ENCODE results near the gene WDR93.

Gene WDR93

GRCh38 chr15:89770041-89770440 lies 79.4 kb downstream of the WDR93 start:
- Histone ChIP-seq H3K36me3 (ENCODE audit: control insufficient read depth in 1 of 2, insufficient read depth in 2 of 2, low read length in 2 of 2) (no peaks in the 10 kb centered on the region), H4K91ac (ENCODE audit: low read depth, low read length) (no peak overlapping the region), H3K79me2 (ENCODE audit: control insufficient read depth, insufficient read depth, low read length, poor library complexity) (no peaks in the 10 kb centered on the region), H3K4me2 (ENCODE audit: low read length) (no peak overlapping the region), H2BK12ac (ENCODE audit: low read length) (no peak overlapping the region), H3K23ac (ENCODE audit: low read length) (no peak overlapping the region), H3K79me1 (ENCODE audit: low read length) (no peaks in the 10 kb centered on the region), H3K4ac (ENCODE audit: low read depth, low read length) (no peak overlapping the region), H3K4me1 (ENCODE audit: control insufficient read depth in 1 of 2, insufficient read depth in 2 of 2, low read length in 2 of 2) (peaks cover 3 to 4% of the 10 kb centered on the region in 2 experiments), H2BK120ac (ENCODE audit: insufficient read depth, low read length, poor library complexity) (no peak overlapping the region), H3K18ac (ENCODE audit: low read length) (no peak overlapping the region), H4K12ac (ENCODE audit: low read depth, low read length) (no peak overlapping the region), H3K27ac (ENCODE audit: low read depth, low read length) (no peak overlapping the region), H2AK5ac (ENCODE audit: low read length) (no peak overlapping the region), H3K9me3 (ENCODE audit: insufficient read depth, low read depth, low read length) (no peaks in the 10 kb centered on the region), H2BK5ac (ENCODE audit: low read depth, low read length, poor library complexity) (no peak overlapping the region), H3K27me3 (ENCODE audit: insufficient read depth, low read length) (no peaks in the 10 kb centered on the region), H3K4me3 (ENCODE audit: low read depth, low read length) (no peak overlapping the region), H4K8ac (ENCODE audit: low read depth, low read length) (no peak overlapping the region), H2AFZ (ENCODE audit: insufficient read depth, low read length, poor library complexity) (no peak overlapping the region), H3K9ac (ENCODE audit: low read length) (no peak overlapping the region), H3K14ac (ENCODE audit: low read length) (no peak overlapping the region)
- no peak for DNase-seq
- WGBS (ENCODE audit: extremely low coverage, insufficient coverage, insufficient read length): no CpG with 5 or more reads among the region's 3 CpGs

- H3K18ac ChIP-seq (ENCODE audit: low read length): no peak overlapping the region
- no peak overlapping the region for H3K4me2 ChIP-seq (ENCODE audit: low read length)
- H4K12ac ChIP-seq (ENCODE audit: low read depth, low read length): no peak overlapping the region
- H4K8ac ChIP-seq (ENCODE audit: low read depth, low read length): no peak overlapping the region
- H3K14ac ChIP-seq (ENCODE audit: low read length): no peak overlapping the region
- no peaks in the 10 kb centered on the region for H3K9me3 ChIP-seq (ENCODE audit: insufficient read depth, low read depth, low read length)
- H3K36me3 ChIP-seq (ENCODE audit: control insufficient read depth in 1 of 2, insufficient read depth in 2 of 2, low read length in 2 of 2): no peaks in the 10 kb centered on the region
- no peaks in the 10 kb centered on the region for H3K27me3 ChIP-seq (ENCODE audit: insufficient read depth, low read length)
- H3K9ac ChIP-seq (ENCODE audit: low read length): no peak overlapping the region
- H4K91ac ChIP-seq (ENCODE audit: low read depth, low read length): no peak overlapping the region
- no peak for DNase-seq
- no peak overlapping the region for H2AFZ ChIP-seq (ENCODE audit: insufficient read depth, low read length, poor library complexity)
- no peak overlapping the region for H3K4ac ChIP-seq (ENCODE audit: low read depth, low read length)
- peaks cover 6 to 12% of the 10 kb centered on the region in 2 experiments for H3K4me1 ChIP-seq (ENCODE audit: control insufficient read depth in 1 of 2, insufficient read depth in 2 of 2, low read length in 2 of 2)
- H2BK120ac ChIP-seq (ENCODE audit: insufficient read depth, low read length, poor library complexity): no peak overlapping the region
- no peaks in the 10 kb centered on the region for H3K79me2 ChIP-seq (ENCODE audit: control insufficient read depth, insufficient read depth, low read length, poor library complexity)
- no peak overlapping the region for H3K27ac ChIP-seq (ENCODE audit: low read depth, low read length)
- WGBS (ENCODE audit: extremely low coverage, insufficient coverage, insufficient read length): no CpG with 5 or more reads among the region's 3 CpGs
- peaks cover 7% of the 10 kb centered on the region for H3K79me1 ChIP-seq (ENCODE audit: low read length)
- H2BK12ac ChIP-seq (ENCODE audit: low read length): no peak overlapping the region
- H3K23ac ChIP-seq (ENCODE audit: low read length): no peak overlapping the region
- no peak overlapping the region for H3K4me3 ChIP-seq (ENCODE audit: low read depth, low read length)
- H2BK5ac ChIP-seq (ENCODE audit: low read depth, low read length, poor library complexity): no peak overlapping the region
- H2AK5ac ChIP-seq (ENCODE audit: low read length): no peak overlapping the region
Observed at GRCh38 chr15:89772932-89773583, 82.4 kb downstream of the WDR93 start.

- peak in 1 of 2 donors; percentile 19 for DNase-seq
- H2BK12ac ChIP-seq (ENCODE audit: low read length): no peak overlapping the region
- no peak overlapping the region for H2AK5ac ChIP-seq (ENCODE audit: low read length)
- H3K4me1 ChIP-seq (ENCODE audit: control insufficient read depth in 1 of 2, insufficient read depth in 2 of 2, low read length in 2 of 2): peaks cover 6 to 12% of the 10 kb centered on the region in 2 experiments
- no peak overlapping the region for H4K12ac ChIP-seq (ENCODE audit: low read depth, low read length)
- H3K4me2 ChIP-seq (ENCODE audit: low read length): no peak overlapping the region
- no peaks in the 10 kb centered on the region for H3K79me2 ChIP-seq (ENCODE audit: control insufficient read depth, insufficient read depth, low read length, poor library complexity)
- no peak overlapping the region for H3K27ac ChIP-seq (ENCODE audit: low read depth, low read length)
- whole genome bisulfite sequencing (ENCODE audit: extremely low coverage, insufficient coverage, insufficient read length): no CpG with 5 or more reads among the region's 5 CpGs
- H3K23ac ChIP-seq (ENCODE audit: low read length): no peak overlapping the region
- H4K8ac ChIP-seq (ENCODE audit: low read depth, low read length): no peak overlapping the region
- no peak overlapping the region for H3K14ac ChIP-seq (ENCODE audit: low read length)
- peaks cover 7% of the 10 kb centered on the region for H3K79me1 ChIP-seq (ENCODE audit: low read length)
- no peaks in the 10 kb centered on the region for H3K9me3 ChIP-seq (ENCODE audit: insufficient read depth, low read depth, low read length)
- no peaks in the 10 kb centered on the region for H3K36me3 ChIP-seq (ENCODE audit: control insufficient read depth in 1 of 2, insufficient read depth in 2 of 2, low read length in 2 of 2)
- H3K4ac ChIP-seq (ENCODE audit: low read depth, low read length): no peak overlapping the region
- no peak overlapping the region for H4K91ac ChIP-seq (ENCODE audit: low read depth, low read length)
- H3K9ac ChIP-seq (ENCODE audit: low read length): no peak overlapping the region
- H2AFZ ChIP-seq (ENCODE audit: insufficient read depth, low read length, poor library complexity): no peak overlapping the region
- no peak overlapping the region for H3K18ac ChIP-seq (ENCODE audit: low read length)
- no peak overlapping the region for H3K4me3 ChIP-seq (ENCODE audit: low read depth, low read length)
- H3K27me3 ChIP-seq (ENCODE audit: insufficient read depth, low read length): no peaks in the 10 kb centered on the region
- H2BK5ac ChIP-seq (ENCODE audit: low read depth, low read length, poor library complexity): no peak overlapping the region
- peak overlapping the region; percentile 27 for H2BK120ac ChIP-seq (ENCODE audit: insufficient read depth, low read length, poor library complexity)
Observed at GRCh38 chr15:89774492-89774891, 83.9 kb downstream of the WDR93 start.

GRCh38 chr15:89775815-89776214 lies 85.2 kb downstream of the WDR93 start:
- H3K18ac ChIP-seq (ENCODE audit: low read length): no peak overlapping the region
- no peaks in the 10 kb centered on the region for H3K36me3 ChIP-seq (ENCODE audit: control insufficient read depth in 1 of 2, insufficient read depth in 2 of 2, low read length in 2 of 2)
- no peak overlapping the region for H2AK5ac ChIP-seq (ENCODE audit: low read length)
- no peaks in the 10 kb centered on the region for H3K27me3 ChIP-seq (ENCODE audit: insufficient read depth, low read length)
- H4K12ac ChIP-seq (ENCODE audit: low read depth, low read length): no peak overlapping the region
- H3K14ac ChIP-seq (ENCODE audit: low read length): no peak overlapping the region
- no peak overlapping the region for H3K9ac ChIP-seq (ENCODE audit: low read length)
- H2AFZ ChIP-seq (ENCODE audit: insufficient read depth, low read length, poor library complexity): no peak overlapping the region
- H2BK120ac ChIP-seq (ENCODE audit: insufficient read depth, low read length, poor library complexity): no peak overlapping the region
- H3K4ac ChIP-seq (ENCODE audit: low read depth, low read length): no peak overlapping the region
- H2BK12ac ChIP-seq (ENCODE audit: low read length): no peak overlapping the region
- no peak for DNase-seq
- no peak overlapping the region for H3K27ac ChIP-seq (ENCODE audit: low read depth, low read length)
- H3K4me2 ChIP-seq (ENCODE audit: low read length): peak overlapping the region; percentile 78
- no peak overlapping the region for H3K4me3 ChIP-seq (ENCODE audit: low read depth, low read length)
- no peaks in the 10 kb centered on the region for H3K79me2 ChIP-seq (ENCODE audit: control insufficient read depth, insufficient read depth, low read length, poor library complexity)
- peaks cover 10 to 15% of the 10 kb centered on the region in 2 experiments for H3K4me1 ChIP-seq (ENCODE audit: control insufficient read depth in 1 of 2, insufficient read depth in 2 of 2, low read length in 2 of 2)
- no CpG with 5 or more reads among the region's 14 CpGs for WGBS (ENCODE audit: extremely low coverage, insufficient coverage, insufficient read length)
- no peak overlapping the region for H3K23ac ChIP-seq (ENCODE audit: low read length)
- H4K91ac ChIP-seq (ENCODE audit: low read depth, low read length): no peak overlapping the region
- H2BK5ac ChIP-seq (ENCODE audit: low read depth, low read length, poor library complexity): no peak overlapping the region
- peak overlapping the region; percentile 18 for H4K8ac ChIP-seq (ENCODE audit: low read depth, low read length)
- no peaks in the 10 kb centered on the region for H3K9me3 ChIP-seq (ENCODE audit: insufficient read depth, low read depth, low read length)
- peaks cover 8% of the 10 kb centered on the region for H3K79me1 ChIP-seq (ENCODE audit: low read length)
